Natural killer cell (primary cell): Measurements from ENCODE around the gene ORM1. TPM values are rescaled to one million over a fixed set of nuclear protein-coding genes. Genes with fewer than 3 reads are reported as not detected.
"Not testable (repeated sequence)": the region's sequence is repeated elsewhere in the genome, so short reads cannot be mapped to it uniquely, and the experiment has no call there.

Experiments used
- ATAC-seq, 3 donors: fragments of 150-1000 bp in 2 of 3; fragments of 200-7000 bp in 1 of 3; cut with Tn5 transposase; 1 replicate in 1 of 3; 2 replicates in 2 of 3; pipeline ENCODE4 v1.10.0; 2021; ENCODE audit warnings: mild to moderate bottlenecking in 2 of 3, moderate library complexity in 2 of 3
- DNase-seq, 2 donors: peaks; one replicate each; pipeline versions ENCODE4 v3.0.0 to v3.0.0-alpha.2; 2013 to 2021; ENCODE audit warnings: mixed read lengths in 1 of 2
- H3K27ac ChIP-seq: one replicate; pipeline ENCODE4 v1.5.1; 2013; ENCODE audit warnings: mild to moderate bottlenecking, low read length
- H3K27me3 ChIP-seq: one replicate; pipeline ENCODE4 v1.6.1; 2013; ENCODE audit warnings: low read length; ENCODE audit not compliant: control insufficient read depth, insufficient read depth
- H3K36me3 ChIP-seq: one replicate; pipeline ENCODE4 v1.6.1; 2013; ENCODE audit warnings: low read length; ENCODE audit not compliant: control insufficient read depth, insufficient read depth
- H3K4me1 ChIP-seq: one replicate; pipeline ENCODE4 v1.6.1; 2013; ENCODE audit warnings: low read length; ENCODE audit not compliant: control insufficient read depth, insufficient read depth
- H3K4me3 ChIP-seq: one replicate; pipeline ENCODE4 v1.5.1; 2013; ENCODE audit warnings: low read length
- H3K9me3 ChIP-seq: one replicate; pipeline ENCODE4 v1.6.1; 2013; ENCODE audit warnings: low read length; ENCODE audit not compliant: control insufficient read depth, insufficient read depth
- H3K27ac Mint-ChIP-seq, 2 donors: one replicate each; pipeline ENCODE4 v1.8.0; 2022; ENCODE audit warnings: mild to moderate bottlenecking in 2 of 2, mixed read lengths in 2 of 2, moderate library complexity in 1 of 2
- H3K27me3 Mint-ChIP-seq, 2 donors: one replicate each; pipeline ENCODE4 v1.8.0; 2022; ENCODE audit warnings: low read depth in 2 of 2, mixed read lengths in 2 of 2
- H3K36me3 Mint-ChIP-seq: one replicate; pipeline ENCODE4 v1.8.0; 2022; ENCODE audit warnings: mixed read lengths
- H3K4me1 Mint-ChIP-seq, 2 donors: one replicate each; pipeline ENCODE4 v1.8.0; 2022; ENCODE audit warnings: mixed read lengths in 2 of 2
- H3K4me3 Mint-ChIP-seq: one replicate; pipeline ENCODE4 v1.8.0; 2022; ENCODE audit warnings: mild to moderate bottlenecking, moderate library complexity, mixed read lengths
- H3K9me3 Mint-ChIP-seq, 2 donors: one replicate each; pipeline ENCODE4 v1.8.0; 2022; ENCODE audit warnings: mixed read lengths in 2 of 2
- CTCF ChIP-seq: fragments of 200-600 bp; IDR thresholded peaks from one replicate; pipeline ENCODE4 v1.8.0; 2022; ENCODE audit warnings: antibody characterized with exemption
- WGBS: methylation state at CpG from one replicate; pipeline ENCODE4 v1.1.7; 2013; ENCODE audit warnings: missing lambda C conversion rate; ENCODE audit not compliant: insufficient coverage; 5-methylcytosine and 5-hydroxymethylcytosine counted together
- intact Hi-C: fragments of 100-400 bp; cut with micrococcal nuclease; formaldehyde crosslinking; loops from one replicate; pipeline ENCODE4 v1.14.2; 2022
- total RNA-seq, 4 donors: library from RNA; stranded (reverse); fragments of 120-200 nt in 1 of 4; gene quantifications; one replicate each; pipeline versions ENCODE4 v1.2.3 to v1.2.4, GENCODE V29; 2013 to 2022

ORM1 gene
- total RNA-seq, 3 donors from 2014 or later (not counting 1 experiment from before 2014, with no cell fraction given), result 1.00 TPM; not detected in 2

DNA sequence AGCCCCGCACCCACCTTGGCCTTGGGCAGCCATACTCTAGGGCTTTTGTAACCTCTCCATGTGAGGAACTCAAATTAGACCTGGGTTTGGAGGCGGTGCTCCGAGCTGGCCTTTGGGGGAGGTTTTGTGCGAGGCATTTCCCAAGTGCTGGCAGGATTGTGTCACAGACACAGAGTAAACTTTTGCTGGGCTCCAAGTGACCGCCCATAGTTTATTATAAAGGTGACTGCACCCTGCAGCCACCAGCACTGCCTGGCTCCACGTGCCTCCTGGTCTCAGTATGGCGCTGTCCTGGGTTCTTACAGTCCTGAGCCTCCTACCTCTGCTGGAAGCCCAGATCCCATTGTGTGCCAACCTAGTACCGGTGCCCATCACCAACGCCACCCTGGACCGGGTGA, 6.7 kb downstream of the ORM1 start, which contains the start of gene ORM2:
ORM2 (plus strand) TSS at position 245 of the 398 bp plus-strand sequence; CDS start at position 281, 36 bp downstream.
- H3K36me3 Mint-ChIP-seq, H3K9me3 Mint-ChIP-seq, H3K36me3 ChIP-seq, H3K27ac ChIP-seq, H3K27me3 Mint-ChIP-seq, intact Hi-C loops, H3K27me3 ChIP-seq, ATAC-seq, DNase-seq, H3K4me3 ChIP-seq, H3K4me3 Mint-ChIP-seq, H3K9me3 ChIP-seq: not testable (repeated sequence)
- Mint-ChIP-seq H3K4me1 (peaks cover 17 to 25% of the 10 kb centered on the region in 2 donors), H3K27ac (peak within 1 kb of the TSS; percentile 38 to 83)
- peaks cover 16% of the 10 kb centered on the region for H3K4me1 ChIP-seq
- WGBS, result no CpG with 5 or more reads among the region's 10 CpGs

DNA sequence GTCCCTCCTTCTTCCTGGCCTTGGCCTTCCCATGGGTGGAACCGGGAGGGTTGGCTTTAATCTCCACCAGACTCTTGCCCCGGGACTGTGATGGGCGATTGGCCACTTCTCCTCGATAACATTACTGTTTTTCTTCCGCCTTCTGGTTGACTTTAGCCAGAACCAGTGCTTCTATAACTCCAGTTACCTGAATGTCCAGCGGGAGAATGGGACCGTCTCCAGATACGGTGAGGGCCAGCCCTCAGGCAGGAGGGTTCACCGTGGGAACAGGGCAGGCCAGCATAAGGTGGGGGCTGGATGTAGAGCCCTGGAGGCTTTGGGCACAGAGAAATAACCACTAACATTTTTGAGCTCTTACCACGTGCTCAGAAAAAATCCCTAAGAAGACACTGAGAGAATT, 7.7 kb downstream of the ORM1 start:
- Mint-ChIP-seq H3K4me3 (no peak overlapping the region), H3K4me1 (peaks cover 23 to 30% of the 10 kb centered on the region in 2 donors), H3K27me3 (no peaks in the 10 kb centered on the region), H3K36me3 (peaks cover 7% of the 10 kb centered on the region), H3K27ac (peak overlapping the region; percentile 38 to 83), H3K9me3 (no peaks in the 10 kb centered on the region)
- no peak overlapping the region for H3K27ac ChIP-seq
- no peak for TF ChIP-seq CTCF
- H3K36me3 ChIP-seq, result peaks cover 10% of the 10 kb centered on the region
- H3K27me3 ChIP-seq, result no peaks in the 10 kb centered on the region
- no peak overlapping the region for H3K4me3 ChIP-seq
- DNase-seq (no peak), ATAC-seq (no peak)
- H3K4me1 ChIP-seq, result peaks cover 16% of the 10 kb centered on the region
- H3K9me3 ChIP-seq, result no peaks in the 10 kb centered on the region
- intact Hi-C loops, result no loop called here
- WGBS, result 80% methylated on average over 10 of the region's 10 CpGs

- H3K36me3 ChIP-seq, result peaks cover 19% of the 10 kb centered on the region
- H3K36me3 Mint-ChIP-seq, H3K27ac ChIP-seq, H3K27me3 Mint-ChIP-seq, H3K9me3 Mint-ChIP-seq, H3K4me3 ChIP-seq, H3K4me3 Mint-ChIP-seq, DNase-seq, H3K27me3 ChIP-seq, intact Hi-C loops, H3K9me3 ChIP-seq: not testable (repeated sequence)
- H3K4me1 Mint-ChIP-seq, result peaks cover 23 to 30% of the 10 kb centered on the region in 2 donors
- ATAC-seq, result peak in 2 of 3 donors; percentile 8 to 23
- WGBS, result 83% methylated on average over 15 of the region's 19 CpGs
- peaks cover 16% of the 10 kb centered on the region for H3K4me1 ChIP-seq
- H3K27ac Mint-ChIP-seq, result peak overlapping the region; percentile 78 to 83
These were observed 8.6 kb downstream of the ORM1 start for GRCh38 chr9:114331229-114332195.

DNA sequence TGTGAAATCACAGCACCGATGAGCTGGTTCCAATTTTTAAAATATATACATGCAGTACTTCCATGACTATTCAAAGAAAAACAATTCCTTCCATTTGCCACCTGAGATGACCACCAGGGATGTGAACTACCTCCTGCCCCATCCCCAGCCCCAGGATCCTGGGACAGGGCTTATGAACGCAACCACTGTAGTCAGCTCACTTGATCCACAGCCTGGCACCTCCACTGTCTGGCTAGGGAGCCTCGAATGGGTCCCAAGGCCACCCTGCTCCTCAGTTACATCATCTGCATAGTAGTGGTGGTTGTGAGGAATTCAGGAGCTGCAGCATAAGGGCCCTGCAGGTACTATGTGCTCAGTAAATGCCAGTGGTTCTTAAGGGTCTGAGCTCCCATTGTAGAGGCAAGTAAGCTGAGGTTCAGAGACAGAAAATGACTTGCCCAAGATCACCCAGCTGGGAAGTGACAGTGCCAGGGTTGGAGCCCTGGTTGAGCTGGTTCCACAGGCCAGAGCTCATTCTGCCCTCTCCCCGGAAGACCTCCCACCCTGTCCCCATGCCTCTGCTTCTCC, 9.7 kb downstream of the ORM1 start:
- peaks cover 28% of the 10 kb centered on the region for H3K36me3 ChIP-seq
- H3K27me3 Mint-ChIP-seq, intact Hi-C loops, H3K4me3 ChIP-seq, H3K27me3 ChIP-seq, DNase-seq, H3K9me3 Mint-ChIP-seq, H3K36me3 Mint-ChIP-seq, H3K4me3 Mint-ChIP-seq, H3K9me3 ChIP-seq, H3K27ac ChIP-seq: not testable (repeated sequence)
- ATAC-seq, result peak in 1 of 3 donors; percentile 17
- peaks cover 23 to 30% of the 10 kb centered on the region in 2 donors for H3K4me1 Mint-ChIP-seq
- WGBS, result 96% methylated on average over 2 of the region's 4 CpGs
- H3K4me1 ChIP-seq, result peaks cover 16% of the 10 kb centered on the region
- peak overlapping the region; percentile 78 to 83 for H3K27ac Mint-ChIP-seq

- DNase-seq, ATAC-seq, H3K4me3 Mint-ChIP-seq, H3K36me3 Mint-ChIP-seq, H3K9me3 ChIP-seq, H3K27me3 ChIP-seq, H3K27me3 Mint-ChIP-seq, H3K9me3 Mint-ChIP-seq, H3K4me3 ChIP-seq, intact Hi-C loops, H3K27ac Mint-ChIP-seq, H3K27ac ChIP-seq: not testable (repeated sequence)
- Histone ChIP-seq H3K36me3 (peaks cover 40% of the 10 kb centered on the region), H3K4me1 (peaks cover 16% of the 10 kb centered on the region)
- peaks cover 23 to 36% of the 10 kb centered on the region in 2 donors for H3K4me1 Mint-ChIP-seq
- WGBS, result 73% methylated on average over 1 of the region's 4 CpGs
These were observed 10.8 kb downstream of the ORM1 start for GRCh38 chr9:114333718-114334117.
